HL-60/S4 treated with phorbol 12-myristate 13-acetate at 8.2 ng/mL for 4 days and 3 days (cell line): ENCODE results near the gene SEMA3F.

Experiments
- in situ Hi-C: fragments of 300-500 bp; cut with MboI; formaldehyde crosslinking; loops from 2 replicates; pipeline ENCODE4 v1.15.0; 2022; ENCODE audit warnings: low sequenced_read_pairs

SEMA3F gene

GRCh38 chr3:50132421-50133282 lies 22.5 kb upstream of the SEMA3F start:
- in situ Hi-C loops, result no loop called here

- in situ Hi-C loops, result no loop called here
Measured at GRCh38 chr3:50133283-50133615, 21.9 kb upstream of the SEMA3F start.

- in situ Hi-C loops, result no loop called here
Measured at GRCh38 chr3:50134367-50134766, 20.8 kb upstream of the SEMA3F start.

GRCh38 chr3:50135964-50136363 lies 19.2 kb upstream of the SEMA3F start:
- in situ Hi-C loops, result no loop called here

GRCh38 chr3:50136714-50137405 lies 18.3 kb upstream of the SEMA3F start:
- in situ Hi-C loops, result no loop called here

GRCh38 chr3:50137531-50137930 lies 17.6 kb upstream of the SEMA3F start:
- in situ Hi-C loops, result no loop called here

GRCh38 chr3:50138266-50139200 lies 16.6 kb upstream of the SEMA3F start:
- in situ Hi-C loops, result no loop called here

GRCh38 chr3:50139308-50139707 lies 15.8 kb upstream of the SEMA3F start:
- in situ Hi-C loops, result no loop called here

- in situ Hi-C loops, result no loop called here
Measured at GRCh38 chr3:50139718-50140423, 15.3 kb upstream of the SEMA3F start.

GRCh38 chr3:50140990-50141389 lies 14.1 kb upstream of the SEMA3F start:
- in situ Hi-C loops, result no loop called here

- in situ Hi-C loops, result no loop called here
Measured at GRCh38 chr3:50146316-50146901, 8.7 kb upstream of the SEMA3F start.

- in situ Hi-C loops, result no loop called here
Measured at GRCh38 chr3:50147016-50147415, 8.1 kb upstream of the SEMA3F start.

- in situ Hi-C loops, result no loop called here
Measured at GRCh38 chr3:50147447-50147846, 7.7 kb upstream of the SEMA3F start.

- in situ Hi-C loops, result no loop called here
Measured at GRCh38 chr3:50147861-50148260, 7.3 kb upstream of the SEMA3F start.

GRCh38 chr3:50150404-50150750 lies 4.7 kb upstream of the SEMA3F start:
- in situ Hi-C loops, result no loop called here

- in situ Hi-C loops, result no loop called here
Measured at GRCh38 chr3:50150863-50151686, 4.0 kb upstream of the SEMA3F start.

GRCh38 chr3:50151728-50152127 lies 3.4 kb upstream of the SEMA3F start:
- in situ Hi-C loops, result no loop called here

GRCh38 chr3:50153782-50154475 lies 1.2 kb upstream of the SEMA3F start:
- in situ Hi-C loops, result no loop called here

- in situ Hi-C loops, result no loop called here
Measured at GRCh38 chr3:50154476-50154839, 666 bp upstream of the SEMA3F start.
